Endometrial microvascular endothelial cells (primary cell): ENCODE results near the gene BRPF3. TPM values are rescaled to one million over a fixed set of nuclear protein-coding genes. Genes with fewer than 3 reads are reported as not detected.

Source experiments
- in situ Hi-C: cut with HindIII; loops from 2 replicates; pipeline ENCODE4 v1.10.0; 2017; ENCODE audit warnings: low sequenced_read_pairs, low pct_unique_long_range_greater_than_20kb; ENCODE audit errors: inconsistent ontology term
- total RNA-seq: library from RNA; depleted of rRNA; stranded (reverse); fragments of >200 nt; gene quantifications from one replicate; pipeline ENCODE4 v1.2.3, GENCODE V29; 2015; ENCODE audit errors: inconsistent ontology term

The BRPF3 gene
- total RNA-seq, 1 donor from 2014 or later: 10.9 TPM

GRCh38 chr6:36252005-36252404 is 55.5 kb downstream of the BRPF3 start:
- in situ Hi-C loops: no loop called here

- in situ Hi-C loops: no loop called here
Measured at GRCh38 chr6:36263390-36264000, 67.0 kb downstream of the BRPF3 start.

- in situ Hi-C loops: no loop called here
Measured at GRCh38 chr6:36265744-36266143, 69.2 kb downstream of the BRPF3 start.

DNA sequence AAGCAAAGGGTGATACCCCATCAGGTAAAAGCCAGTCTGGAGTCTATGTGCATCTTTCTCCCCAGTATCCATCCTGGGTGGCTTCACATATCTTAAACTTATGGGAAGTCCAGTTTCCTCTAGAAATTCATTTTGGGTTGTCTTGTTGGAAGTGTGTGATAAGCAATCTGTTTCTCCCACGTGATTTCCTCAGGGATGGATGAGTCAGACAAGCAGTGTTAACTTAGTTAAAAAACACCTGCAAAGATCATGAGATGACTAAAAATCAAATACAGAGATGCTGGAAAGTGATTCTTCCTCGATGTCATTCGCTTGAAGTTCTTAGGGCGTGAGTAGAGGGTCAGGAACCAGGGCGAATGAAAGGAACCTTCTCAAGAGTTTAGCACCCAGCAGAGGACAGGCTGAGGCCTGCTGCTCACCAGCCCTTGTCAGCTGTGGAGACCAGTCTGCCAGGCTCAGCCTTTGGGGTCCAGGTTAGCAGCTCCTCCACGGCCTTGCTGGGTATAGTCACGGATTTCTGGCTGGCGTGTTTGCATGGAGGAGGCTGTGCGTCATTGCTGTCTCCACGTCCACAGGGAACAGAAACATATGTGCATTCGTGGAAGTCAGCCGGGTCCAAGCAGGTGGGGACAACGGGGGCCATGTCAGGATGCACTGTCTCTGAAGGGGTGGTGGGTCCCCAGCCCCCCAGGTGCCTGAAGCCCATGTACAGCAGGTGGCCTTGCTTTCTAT is 70.5 kb downstream of the BRPF3 start:
- in situ Hi-C loops: no loop called here

- in situ Hi-C loops: no loop called here
Measured at GRCh38 chr6:36267731-36268477, 71.4 kb downstream of the BRPF3 start.

DNA sequence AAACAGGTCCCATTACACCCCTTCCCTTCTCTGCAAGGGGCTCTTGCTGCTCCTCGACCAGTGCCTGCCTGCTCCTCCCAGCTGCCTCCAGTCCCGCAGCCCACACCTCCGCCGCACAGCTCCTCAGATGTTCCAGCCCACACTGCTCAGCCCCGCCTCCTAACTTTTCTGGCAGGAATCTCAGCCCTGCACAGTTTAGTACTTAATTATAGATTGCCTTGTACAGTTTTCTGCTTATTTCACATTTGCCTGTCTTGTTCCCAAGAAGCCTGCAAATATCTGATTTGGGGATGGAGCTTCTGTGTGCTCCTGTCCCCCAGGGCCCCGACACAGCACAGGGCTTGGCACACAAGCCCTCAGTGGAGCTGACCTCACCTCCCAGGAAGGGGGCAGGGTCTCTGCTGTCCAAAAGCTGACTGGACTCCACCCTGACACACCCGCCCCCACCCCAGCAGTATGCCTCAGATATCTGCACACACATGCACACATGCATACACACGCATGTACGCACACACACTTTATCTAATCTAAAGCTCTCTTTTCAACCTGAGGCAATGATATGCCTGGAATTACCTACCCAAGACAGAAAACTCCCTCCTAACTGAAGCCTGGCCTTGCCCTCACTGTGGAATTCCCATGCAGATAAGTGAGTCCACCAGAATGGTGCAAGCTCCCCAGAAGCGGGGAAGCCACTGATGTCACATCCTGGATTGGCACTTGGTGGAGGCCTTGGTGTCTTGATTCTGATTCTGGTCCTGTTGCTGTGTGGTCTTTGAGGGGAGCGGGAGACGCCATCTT is 72.1 kb downstream of the BRPF3 start:
- in situ Hi-C loops: no loop called here

GRCh38 chr6:36269834-36270705 is 73.5 kb downstream of the BRPF3 start, which contains the start of gene PNPLA1:
TSS of gene PNPLA1 (plus strand) at chr6:36270060. CDS start at chr6:36270460, 400 bp downstream.
- in situ Hi-C loops: no loop called here

DNA sequence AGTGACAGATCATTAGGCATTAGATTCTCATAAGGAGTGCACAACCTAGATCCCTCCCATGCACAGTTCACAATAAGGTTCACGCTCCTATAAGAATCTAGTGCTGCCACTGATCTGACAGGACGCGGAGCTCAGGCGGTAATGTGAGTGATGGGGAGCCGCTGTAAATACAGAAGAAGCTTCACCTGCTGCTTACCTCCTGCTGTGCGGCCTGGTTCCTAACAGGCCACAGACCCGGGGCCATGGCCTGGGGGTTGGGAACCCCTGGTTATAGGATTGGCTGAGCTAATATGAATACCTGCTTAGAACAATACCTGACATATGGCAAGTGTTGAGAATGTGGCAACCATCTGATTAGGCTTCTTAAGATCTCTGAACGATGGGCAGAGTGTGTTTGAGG is 75.7 kb downstream of the BRPF3 start:
- in situ Hi-C loops: no loop called here

DNA sequence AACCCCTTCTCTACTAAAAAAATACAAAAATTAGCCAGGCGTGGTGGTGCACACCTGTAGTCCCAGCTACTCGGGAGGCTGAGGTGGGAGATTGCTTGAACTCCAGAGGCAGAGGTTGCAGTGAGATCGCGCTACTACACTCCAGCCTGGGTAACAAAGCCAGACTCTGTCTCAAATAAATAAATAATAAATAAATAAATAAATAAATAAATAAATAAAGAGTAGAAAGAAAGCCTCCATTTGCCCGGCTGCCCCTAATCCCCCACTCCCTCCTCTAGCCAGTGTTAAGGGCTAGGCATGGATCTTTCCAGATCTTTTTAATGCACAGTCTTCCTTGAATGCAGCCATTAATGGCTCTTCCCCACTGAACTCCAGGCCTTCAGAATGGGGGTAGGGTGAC is 76.5 kb downstream of the BRPF3 start:
- in situ Hi-C loops: no loop called here

DNA sequence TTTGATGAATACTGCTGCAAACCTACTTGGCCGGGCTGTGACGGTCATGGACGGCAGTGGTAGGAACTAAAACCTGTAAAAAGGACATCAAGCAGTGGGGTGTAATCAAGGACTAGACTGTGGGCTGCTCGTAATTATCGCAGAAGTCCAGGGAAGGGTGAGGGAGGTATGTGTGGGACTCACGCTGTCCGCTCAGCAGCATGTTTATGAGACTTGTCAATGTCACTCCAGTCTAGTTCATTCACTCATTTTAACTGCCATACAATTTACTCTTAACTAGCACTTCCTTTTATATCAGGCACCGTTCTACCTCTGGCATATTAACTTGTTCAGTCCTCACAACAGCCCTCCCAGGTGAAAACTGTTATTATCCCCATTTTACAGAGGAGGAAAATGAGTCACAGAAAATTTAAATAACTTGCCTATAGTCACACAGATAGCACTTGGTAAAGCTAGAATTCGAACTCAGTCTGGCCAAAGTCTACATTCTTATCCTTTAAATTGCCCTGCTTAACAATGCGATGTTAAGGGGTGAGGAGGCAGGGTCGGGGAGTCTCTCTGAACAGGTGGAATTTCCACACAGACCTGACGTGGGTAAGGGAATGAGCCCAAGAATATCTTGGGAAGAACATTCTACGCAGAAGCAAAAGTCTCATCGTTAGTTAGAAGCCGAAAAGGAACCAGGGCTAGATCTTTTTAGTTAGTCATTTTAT is 77.4 kb downstream of the BRPF3 start:
- in situ Hi-C loops: no loop called here

DNA sequence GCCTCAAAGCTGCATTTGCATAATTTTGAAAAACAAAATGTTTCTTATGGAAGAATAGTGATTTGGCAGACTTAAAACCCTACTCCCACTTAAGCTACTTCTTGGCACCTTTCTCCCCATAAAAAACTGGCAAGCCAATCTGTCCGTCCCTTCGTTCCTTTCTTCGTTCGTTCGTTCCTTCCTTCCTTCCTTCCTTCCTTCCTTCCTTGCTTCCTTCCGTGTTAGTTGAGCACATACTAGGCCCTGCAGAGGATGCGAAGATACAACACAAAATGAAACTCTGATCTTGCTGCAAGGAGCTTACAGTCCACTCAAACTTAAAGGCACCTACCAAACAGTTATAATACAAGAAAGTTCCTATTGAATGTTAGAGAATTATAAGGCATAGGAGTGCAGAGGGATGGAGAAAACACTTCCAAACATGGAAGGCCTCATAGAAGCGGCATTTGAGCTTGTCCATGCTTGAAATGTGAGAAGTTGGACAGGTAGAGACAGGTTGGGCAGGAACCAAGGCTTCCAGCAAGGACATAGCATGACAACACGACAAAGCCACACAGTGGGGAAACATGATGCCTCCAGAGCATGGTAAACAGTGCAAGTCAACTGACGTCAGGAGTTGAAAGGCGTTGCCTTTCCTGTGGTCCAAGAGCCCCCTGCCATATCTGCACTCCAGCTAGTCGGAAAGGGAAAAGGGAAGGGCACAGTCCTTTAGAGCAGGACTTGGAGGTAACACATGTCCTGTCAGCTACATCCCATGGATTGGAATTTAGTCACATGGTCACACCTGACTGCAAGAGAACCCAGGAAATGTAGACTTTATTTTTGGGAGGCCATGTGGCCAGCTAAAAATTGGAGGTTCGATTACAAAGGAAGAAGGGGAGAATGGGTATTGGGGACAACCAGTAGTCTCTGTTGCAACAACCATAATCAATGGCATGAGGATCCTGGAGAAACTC is 80.3 kb downstream of the BRPF3 start:
- in situ Hi-C loops: no loop called here

GRCh38 chr6:36277946-36278470 is 81.5 kb downstream of the BRPF3 start:
- in situ Hi-C loops: no loop called here

DNA sequence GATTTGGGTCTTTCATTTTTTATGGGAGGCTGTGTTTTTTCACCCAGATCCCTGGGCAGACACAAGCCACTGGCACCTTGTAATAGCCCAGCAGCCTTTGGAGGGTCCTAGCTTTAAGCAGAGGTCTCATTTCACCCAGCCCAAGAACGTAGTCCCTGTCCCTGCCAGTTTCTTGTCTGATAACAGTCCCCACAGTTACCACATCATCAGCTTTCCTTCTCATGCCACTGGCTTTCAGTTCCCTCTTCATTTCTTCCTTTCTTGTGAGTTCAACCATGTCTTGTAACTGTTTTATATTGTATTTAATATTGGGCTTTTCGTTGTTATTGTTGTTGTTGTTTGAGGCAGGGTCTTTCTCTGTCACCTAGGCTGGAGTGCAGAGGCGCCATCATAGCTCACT is 83.9 kb downstream of the BRPF3 start:
- in situ Hi-C loops: no loop called here

DNA sequence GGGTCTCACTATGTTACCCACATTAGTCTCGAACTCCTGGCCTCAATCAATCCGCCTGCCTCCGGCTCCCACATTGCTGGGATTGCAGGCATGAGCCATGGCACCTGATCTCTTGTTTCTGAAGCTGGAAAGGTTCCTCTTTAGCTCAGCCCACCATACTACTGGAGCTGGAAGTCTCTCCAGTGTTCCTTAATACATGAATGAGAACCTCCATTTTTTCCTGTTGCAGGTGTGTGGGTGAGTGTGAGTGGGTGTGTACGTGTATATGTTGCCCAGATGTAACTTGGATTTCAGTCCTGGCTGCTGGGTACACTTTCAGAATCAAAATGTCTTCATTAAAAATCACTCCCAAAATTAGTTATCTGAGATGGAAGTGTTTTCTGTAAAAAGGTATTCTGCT is 84.4 kb downstream of the BRPF3 start:
- in situ Hi-C loops: no loop called here
